Fibroblast of skin of back (primary cell): ENCODE results near the gene CD22.

Source experiments
- DNase-seq: peaks from one replicate; pipeline ENCODE4 v3.0.0-alpha.2; 2013

The CD22 gene

GRCh38 chr19:35296644-35297514 is 32.1 kb upstream of the CD22 start:
- no peak for DNase-seq

GRCh38 chr19:35297515-35297848 is 31.5 kb upstream of the CD22 start:
- no peak for DNase-seq

GRCh38 chr19:35297922-35298321 is 31.1 kb upstream of the CD22 start:
- DNase-seq: no peak

- DNase-seq: no peak
Observed at GRCh38 chr19:35298561-35298972, 30.4 kb upstream of the CD22 start.

- DNase-seq: no peak
Observed at GRCh38 chr19:35299523-35300338, 29.3 kb upstream of the CD22 start.

GRCh38 chr19:35300339-35300649 is 28.7 kb upstream of the CD22 start:
- DNase-seq: no peak

- DNase-seq: no peak
Observed at GRCh38 chr19:35301961-35302360, 27.0 kb upstream of the CD22 start.

GRCh38 chr19:35302446-35302845 is 26.5 kb upstream of the CD22 start:
- no peak for DNase-seq

- DNase-seq: no peak
Observed at GRCh38 chr19:35303357-35303915, 25.6 kb upstream of the CD22 start.

- DNase-seq: no peak
Observed at GRCh38 chr19:35304036-35304435, 25.0 kb upstream of the CD22 start.

- no peak for DNase-seq
Observed at GRCh38 chr19:35305181-35305580, 23.8 kb upstream of the CD22 start.

GRCh38 chr19:35306473-35307246 is 22.3 kb upstream of the CD22 start:
- no peak for DNase-seq

- no peak for DNase-seq
Observed at GRCh38 chr19:35307931-35308330, 21.1 kb upstream of the CD22 start.

- DNase-seq: no peak
Observed at GRCh38 chr19:35308910-35309309, 20.1 kb upstream of the CD22 start.

GRCh38 chr19:35309481-35310279 is 19.3 kb upstream of the CD22 start:
- no peak for DNase-seq

- DNase-seq: no peak
Observed at GRCh38 chr19:35310331-35310730, 18.7 kb upstream of the CD22 start.

GRCh38 chr19:35310811-35311465 is 18.0 kb upstream of the CD22 start:
- DNase-seq: no peak

- no peak for DNase-seq
Observed at GRCh38 chr19:35311901-35312665, 16.9 kb upstream of the CD22 start.

GRCh38 chr19:35313587-35313986 is 15.4 kb upstream of the CD22 start:
- DNase-seq: no peak

GRCh38 chr19:35314031-35314430 is 15.0 kb upstream of the CD22 start:
- DNase-seq: no peak
